HFFc6 (cell line): ENCODE results near the gene PSG7. TPM values are rescaled to one million over a fixed set of nuclear protein-coding genes. Genes with fewer than 3 reads are reported as not detected.
"Not testable (repeated sequence)": the region's sequence is repeated elsewhere in the genome, so short reads cannot be mapped to it uniquely, and the experiment has no call there.

Source experiments
- DNase-seq: peaks from one replicate; pipeline ENCODE4 v3.0.0-alpha.2; 2018
- H3K27ac Mint-ChIP-seq: 2 replicates; pipeline ENCODE4 v1.8.0; 2020; ENCODE audit warnings: mild to moderate bottlenecking, mixed read lengths
- H3K27me3 Mint-ChIP-seq: 2 replicates; pipeline ENCODE4 v1.8.0; 2021; ENCODE audit warnings: mild to moderate bottlenecking, moderate library complexity, mixed read lengths; ENCODE audit not compliant: insufficient read depth
- H3K36me3 Mint-ChIP-seq: 2 replicates; pipeline ENCODE4 v1.8.0; 2021; ENCODE audit warnings: low read depth, mixed read lengths
- H3K4me1 Mint-ChIP-seq: 2 replicates; pipeline ENCODE4 v1.8.0; 2020; ENCODE audit warnings: low read depth, mixed read lengths
- H3K4me3 Mint-ChIP-seq: 2 replicates; pipeline ENCODE4 v1.8.0; 2020; ENCODE audit warnings: mild to moderate bottlenecking, moderate library complexity, mixed read lengths
- H3K9me3 Mint-ChIP-seq: 2 replicates; pipeline ENCODE4 v1.8.0; 2020; ENCODE audit warnings: mild to moderate bottlenecking, mixed read lengths
- total RNA-seq, 6 experiments: library from RNA; stranded (reverse); fragmentation: NEBNext Ultra II Directional; extraction: Animal tissue kit (Norgen Biotek cat#: 25700); gene quantifications; 2 replicates in 1 of 6; 3 replicates in 5 of 6; pipeline ENCODE4 v1.2.3, GENCODE V29; 2021

Gene PSG7
- total RNA-seq, 6 experiments from 2014 or later = 0.10 to 0.28 (median 0.18) TPM; not detected in 1

GRCh38 chr19:42911731-42912130 is 25.3 kb downstream of the PSG7 start:
- DNase-seq, H3K4me3 Mint-ChIP-seq, H3K36me3 Mint-ChIP-seq, H3K27ac Mint-ChIP-seq, H3K27me3 Mint-ChIP-seq, H3K9me3 Mint-ChIP-seq: not testable (repeated sequence)
- peaks cover 20% of the 10 kb centered on the region for H3K4me1 Mint-ChIP-seq

DNA sequence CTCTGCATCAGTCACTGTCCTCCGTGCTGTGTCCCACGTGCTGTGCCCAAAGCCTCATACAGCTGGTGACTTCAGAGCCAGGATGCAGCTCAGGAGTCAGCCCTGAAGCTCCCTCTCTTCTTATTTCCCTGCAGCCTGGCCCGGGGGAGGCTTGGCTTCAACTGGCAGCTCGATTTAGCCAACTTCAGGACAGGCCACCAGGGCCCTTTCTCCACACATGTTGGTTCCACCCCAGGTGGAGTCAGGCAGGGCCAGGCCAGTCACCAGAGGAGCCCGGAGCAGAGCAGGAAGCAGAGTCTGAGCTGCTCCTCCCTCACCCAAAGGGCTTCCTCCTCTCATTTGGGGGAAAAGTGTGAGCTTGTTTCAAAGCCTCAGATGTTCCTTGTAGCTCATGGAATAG is 30.8 kb downstream of the PSG7 start:
- not testable (repeated sequence) for H3K9me3 Mint-ChIP-seq, DNase-seq, H3K4me3 Mint-ChIP-seq, H3K27me3 Mint-ChIP-seq, H3K27ac Mint-ChIP-seq
- peaks cover 10% of the 10 kb centered on the region for H3K36me3 Mint-ChIP-seq
- H3K4me1 Mint-ChIP-seq = peaks cover 12% of the 10 kb centered on the region; the same call in 1 of the 2 replicates

DNA sequence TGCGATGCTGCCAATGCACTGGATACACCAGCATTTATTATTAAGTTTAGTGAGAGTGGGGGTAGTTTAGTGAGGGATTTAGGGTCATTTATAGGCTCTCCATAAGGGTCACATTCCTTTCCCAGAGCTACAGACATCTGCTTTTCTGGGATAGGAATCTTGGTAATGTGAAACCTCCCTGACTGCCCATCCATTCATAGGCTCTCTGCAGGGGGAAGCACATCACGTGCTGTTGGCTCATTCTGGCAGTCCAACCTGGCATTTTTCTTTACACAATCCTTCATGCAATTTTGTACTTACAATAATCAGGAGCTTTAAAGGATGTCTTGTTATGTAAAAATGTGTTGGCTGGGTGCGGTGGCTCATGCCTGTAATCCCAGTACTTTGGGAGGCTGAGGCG is 36.4 kb downstream of the PSG7 start:
- not testable (repeated sequence) for H3K27me3 Mint-ChIP-seq
- peak; percentile 15 for DNase-seq
- H3K36me3 Mint-ChIP-seq = peaks cover 28% of the 10 kb centered on the region
- H3K4me1 Mint-ChIP-seq = peaks cover 62% of the 10 kb centered on the region
- peak overlapping the region; percentile 76; the same call in 1 of the 2 replicates for H3K4me3 Mint-ChIP-seq
- peaks cover 16% of the 10 kb centered on the region for H3K9me3 Mint-ChIP-seq
- peak overlapping the region; percentile 95 for H3K27ac Mint-ChIP-seq

DNA sequence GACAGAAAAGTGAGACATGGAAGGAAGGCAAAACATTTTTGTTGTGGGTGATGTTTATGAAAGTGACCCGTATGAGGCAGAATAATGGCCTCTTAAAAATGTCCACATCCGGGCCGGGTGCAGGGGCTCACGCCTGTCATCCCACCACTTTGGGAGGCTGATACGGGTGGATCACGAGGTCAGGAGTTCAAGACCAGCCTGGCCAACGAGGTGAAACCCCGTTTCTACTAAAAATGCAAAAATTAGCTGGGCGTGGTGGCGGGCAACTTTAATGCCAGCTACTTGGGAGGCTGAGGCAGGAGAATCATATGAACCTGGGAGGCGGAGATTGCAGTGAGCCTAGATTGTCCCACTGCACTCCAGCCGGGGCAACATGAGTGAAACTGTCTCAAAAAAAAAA is 37.3 kb downstream of the PSG7 start:
- Mint-ChIP-seq H3K4me3 (peak overlapping the region; percentile 76), H3K27ac (peak overlapping the region; percentile 95), H3K36me3 (peaks cover 33% of the 10 kb centered on the region), H3K9me3 (peaks cover 16% of the 10 kb centered on the region), H3K4me1 (peaks cover 63% of the 10 kb centered on the region)
- not testable (repeated sequence) for H3K27me3 Mint-ChIP-seq, DNase-seq

GRCh38 chr19:42899110-42899509 is 37.9 kb downstream of the PSG7 start:
- Mint-ChIP-seq H3K9me3 (peaks cover 16% of the 10 kb centered on the region), H3K4me3 (peak overlapping the region; percentile 76; the same call in 1 of the 2 replicates), H3K36me3 (peaks cover 33% of the 10 kb centered on the region), H3K4me1 (peaks cover 66% of the 10 kb centered on the region), H3K27ac (peak overlapping the region; percentile 95)
- DNase-seq = peak; percentile 61
- not testable (repeated sequence) for H3K27me3 Mint-ChIP-seq

GRCh38 chr19:42898656-42899055 is 38.4 kb downstream of the PSG7 start:
- Mint-ChIP-seq H3K4me3 (peak overlapping the region; percentile 76; the same call in 1 of the 2 replicates), H3K9me3 (peaks cover 16% of the 10 kb centered on the region), H3K36me3 (peaks cover 33% of the 10 kb centered on the region), H3K27ac (peak overlapping the region; percentile 95), H3K4me1 (peaks cover 66% of the 10 kb centered on the region)
- DNase-seq = peak; percentile 78
- H3K27me3 Mint-ChIP-seq = not testable (repeated sequence)

DNA sequence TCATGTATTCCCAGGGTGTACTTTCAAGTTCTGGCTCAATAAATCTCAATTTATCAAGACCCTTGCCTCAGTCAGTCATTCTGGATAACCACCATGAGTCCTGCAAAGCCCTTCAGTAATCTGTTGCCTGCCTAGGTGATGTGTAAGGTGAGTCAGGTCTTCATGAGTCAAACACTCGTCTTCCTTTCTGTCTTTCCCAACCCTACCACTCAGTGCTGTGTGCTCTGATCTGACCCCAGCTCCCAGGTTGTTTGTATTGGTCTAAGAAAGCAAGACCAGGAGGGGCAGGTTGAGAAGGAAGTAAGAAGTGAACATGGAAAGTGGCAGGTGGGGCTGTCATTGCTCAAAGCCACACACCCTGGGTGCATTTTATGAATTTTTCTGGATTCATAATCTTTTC is 39.3 kb downstream of the PSG7 start:
- not testable (repeated sequence) for H3K27me3 Mint-ChIP-seq, H3K4me3 Mint-ChIP-seq, DNase-seq
- peak overlapping the region; percentile 95 for H3K27ac Mint-ChIP-seq
- H3K36me3 Mint-ChIP-seq = peaks cover 38% of the 10 kb centered on the region
- H3K9me3 Mint-ChIP-seq = peaks cover 24% of the 10 kb centered on the region
- peaks cover 66% of the 10 kb centered on the region for H3K4me1 Mint-ChIP-seq

GRCh38 chr19:42890446-42890845 is 46.6 kb downstream of the PSG7 start:
- Mint-ChIP-seq H3K9me3 (peaks cover 26% of the 10 kb centered on the region), H3K36me3 (peaks cover 38% of the 10 kb centered on the region), H3K4me1 (peaks cover 51% of the 10 kb centered on the region)
- not testable (repeated sequence) for H3K4me3 Mint-ChIP-seq, H3K27me3 Mint-ChIP-seq, DNase-seq, H3K27ac Mint-ChIP-seq

- peaks cover 29% of the 10 kb centered on the region for H3K36me3 Mint-ChIP-seq
- H3K4me3 Mint-ChIP-seq, H3K27me3 Mint-ChIP-seq: not testable (repeated sequence)
- H3K9me3 Mint-ChIP-seq = peaks cover 20% of the 10 kb centered on the region
- H3K4me1 Mint-ChIP-seq = peaks cover 66% of the 10 kb centered on the region
- peak; percentile 76 for DNase-seq
- peak overlapping the region; percentile 91 for H3K27ac Mint-ChIP-seq
Measured at GRCh38 chr19:42887876-42888445, 49.0 kb downstream of the PSG7 start.

- DNase-seq, H3K4me3 Mint-ChIP-seq, H3K27ac Mint-ChIP-seq, H3K27me3 Mint-ChIP-seq, H3K9me3 Mint-ChIP-seq: not testable (repeated sequence)
- Mint-ChIP-seq H3K36me3 (peaks cover 21% of the 10 kb centered on the region), H3K4me1 (peaks cover 89% of the 10 kb centered on the region)
Measured at GRCh38 chr19:42882730-42883129, 54.3 kb downstream of the PSG7 start.

DNA sequence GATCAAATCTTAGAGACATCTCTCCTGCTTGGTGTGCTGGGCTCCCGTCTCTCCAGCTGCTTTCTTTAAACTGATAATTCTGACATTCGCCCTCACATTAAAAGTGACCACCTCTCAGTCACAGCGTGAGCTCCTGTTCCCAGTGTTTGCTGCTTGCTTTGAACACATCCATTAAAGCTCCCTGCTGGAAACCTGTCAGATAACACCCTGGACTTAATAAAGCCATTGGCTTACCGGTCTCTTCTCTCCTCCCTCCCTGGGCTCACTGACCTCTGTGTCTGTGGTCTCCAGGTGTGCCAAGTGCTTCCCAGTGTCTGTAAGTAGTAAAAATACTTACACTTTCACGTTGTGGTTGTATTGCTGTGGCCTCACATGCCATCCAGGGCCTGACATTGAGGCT is 55.0 kb downstream of the PSG7 start:
- H3K4me3 Mint-ChIP-seq, H3K9me3 Mint-ChIP-seq, DNase-seq, H3K27me3 Mint-ChIP-seq: not testable (repeated sequence)
- Mint-ChIP-seq H3K27ac (peak overlapping the region; percentile 50), H3K4me1 (peaks cover 89% of the 10 kb centered on the region), H3K36me3 (peaks cover 21% of the 10 kb centered on the region)
